Stimulated activated CD8-positive, alpha-beta memory T cell treated with anti-CD3 and anti-CD28 coated beads, Interleukin-2, amount 100 ng/mL, for 1 hour (primary cell): ENCODE measurements around the gene LMO4.

Source experiments
- DNase-seq, 2 donors: peaks; one replicate each; pipeline ENCODE4 v3.0.0-alpha.2; 2020; ENCODE audit warnings: low read depth in 2 of 2

LMO4 gene

DNA sequence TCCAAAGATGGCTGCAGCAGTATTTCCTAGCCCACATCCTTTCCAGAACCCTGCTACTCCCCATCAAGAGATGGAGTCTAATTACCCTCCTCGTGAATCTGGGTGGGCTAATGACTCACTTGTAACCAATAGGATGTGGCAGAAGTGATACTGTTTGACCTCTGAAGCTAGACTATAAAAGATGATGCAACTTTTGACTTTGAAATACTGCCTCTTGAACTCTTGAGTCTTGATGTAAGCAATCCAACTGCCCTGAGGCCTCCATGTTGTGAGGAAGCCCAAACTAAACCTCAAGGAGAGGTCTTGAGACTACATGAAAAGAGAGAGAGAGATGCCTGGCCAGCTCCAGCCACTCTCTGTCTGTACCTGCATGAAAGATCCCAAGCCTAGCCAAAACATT lies 29.5 kb downstream of the LMO4 start:
- no peak for DNase-seq

DNA sequence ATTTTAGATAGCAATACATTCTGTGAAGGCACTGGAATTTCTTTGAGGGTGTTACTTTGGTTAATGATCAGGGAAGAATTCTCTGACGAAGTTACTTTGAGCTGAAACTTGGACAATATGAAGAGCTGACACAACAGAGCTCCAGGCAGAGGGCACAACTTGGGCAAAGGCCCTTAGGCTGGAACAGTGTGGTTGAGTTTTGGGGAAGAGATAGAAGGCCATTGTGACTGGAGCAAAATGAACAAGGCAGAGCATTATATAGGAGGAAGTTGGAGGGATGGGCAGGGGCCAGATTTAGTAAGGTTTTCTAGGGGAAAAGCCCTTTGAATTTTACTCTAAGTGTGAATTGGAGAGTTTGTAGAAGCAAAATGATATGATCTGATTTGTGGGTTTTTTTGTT lies 30.9 kb downstream of the LMO4 start:
- DNase-seq, result no peak

DNA sequence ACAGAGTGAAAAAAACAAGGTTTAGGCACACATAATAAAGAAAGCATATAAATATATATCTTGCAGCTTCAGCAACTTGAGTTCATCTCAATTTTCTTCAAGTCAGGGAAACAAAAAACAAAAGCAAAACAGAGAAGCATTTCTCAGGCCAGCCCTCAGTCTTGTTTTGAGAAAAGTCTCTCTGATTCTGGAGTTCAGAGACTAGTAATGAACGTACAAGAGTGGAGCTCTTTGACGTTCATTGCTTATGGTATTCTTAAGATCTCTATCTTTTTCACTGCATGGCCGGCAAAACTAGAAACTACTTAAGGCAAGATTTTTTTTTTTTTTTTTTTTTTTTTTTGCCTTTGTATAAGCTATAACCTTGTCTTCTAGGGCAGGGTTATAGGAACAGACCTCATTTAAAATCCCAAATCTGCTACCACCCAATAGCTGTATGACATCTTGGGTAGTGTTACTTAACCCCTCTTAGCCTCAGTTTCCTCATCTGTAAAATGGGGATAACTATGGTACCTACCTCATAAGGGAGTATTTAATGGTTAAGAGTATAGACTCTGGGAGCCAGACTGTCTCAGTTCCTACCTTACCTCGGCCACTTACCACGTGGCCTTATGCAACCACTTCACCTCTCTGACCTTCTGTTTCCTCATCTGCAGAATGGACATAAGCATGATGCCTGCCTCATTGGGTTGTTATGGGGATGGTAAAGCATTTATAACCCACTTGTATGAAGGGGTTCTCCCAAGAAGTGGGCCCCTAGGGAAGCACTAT lies 33.6 kb downstream of the LMO4 start:
- no peak for DNase-seq

DNA sequence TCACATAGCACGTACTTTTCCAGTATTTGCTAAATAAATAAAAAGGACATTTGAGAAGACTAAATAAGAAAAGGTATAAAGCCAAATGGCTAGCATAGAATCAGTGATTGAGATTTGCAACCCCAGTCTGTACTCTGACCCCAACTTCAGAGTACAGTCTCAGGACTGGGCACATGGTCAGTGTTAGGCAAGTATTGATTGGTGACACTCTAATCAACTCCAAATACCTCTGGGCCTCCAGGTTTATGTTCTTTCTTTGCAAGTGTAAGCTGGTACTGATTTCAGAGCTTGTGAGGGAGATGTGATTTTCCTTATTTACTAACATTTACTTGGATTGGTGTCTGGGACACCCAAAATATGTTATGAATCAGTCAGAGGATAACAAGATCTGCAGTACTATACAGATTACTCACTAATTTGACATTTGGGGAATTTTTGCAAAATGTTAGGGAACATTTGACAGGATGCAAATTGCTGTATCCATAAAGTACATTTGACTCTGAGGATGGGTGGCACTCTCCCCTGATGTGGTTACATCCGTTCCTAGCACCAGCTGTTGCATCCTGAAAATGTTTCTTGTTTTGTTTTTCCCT lies 34.2 kb downstream of the LMO4 start:
- no peak for DNase-seq

DNA sequence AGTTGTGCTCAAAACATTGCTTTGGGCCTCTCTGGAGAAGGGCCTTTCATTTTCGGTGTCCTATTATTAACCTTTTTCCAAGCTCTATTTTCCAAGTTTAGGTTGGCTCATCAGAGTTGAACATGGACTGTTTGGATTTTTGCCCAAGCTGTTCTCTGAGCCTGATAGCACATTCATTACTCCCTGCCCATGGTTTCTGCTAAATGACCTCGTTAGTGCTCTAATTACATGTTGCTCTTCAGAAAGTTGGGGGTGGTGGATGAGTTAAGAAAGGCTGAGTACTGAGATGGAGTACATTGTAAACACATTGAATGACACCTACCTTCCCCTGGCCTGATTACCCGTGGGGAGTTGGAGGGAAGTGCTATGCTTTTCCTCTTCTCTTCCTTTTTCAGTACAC lies 38.9 kb downstream of the LMO4 start:
- DNase-seq, result no peak

DNA sequence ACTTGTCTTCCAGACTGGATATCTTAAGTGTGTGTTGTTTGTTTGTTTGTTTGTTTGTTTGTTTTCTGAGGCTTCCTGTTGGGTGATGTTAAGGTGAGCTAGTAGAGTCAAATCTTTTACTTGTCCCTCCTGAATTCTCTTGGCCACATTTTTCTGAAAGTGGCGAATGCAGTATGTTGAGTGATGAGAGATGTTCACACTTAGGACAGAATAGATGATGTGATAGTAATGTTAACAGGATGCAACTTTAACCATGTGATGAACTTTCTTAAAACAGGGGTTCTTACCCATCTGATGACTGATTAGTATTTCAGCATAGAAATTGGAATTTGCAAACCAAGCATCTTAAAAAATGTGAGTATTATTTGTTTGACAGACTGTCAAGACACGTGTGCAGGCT lies 40.2 kb downstream of the LMO4 start:
- DNase-seq, result no peak

DNA sequence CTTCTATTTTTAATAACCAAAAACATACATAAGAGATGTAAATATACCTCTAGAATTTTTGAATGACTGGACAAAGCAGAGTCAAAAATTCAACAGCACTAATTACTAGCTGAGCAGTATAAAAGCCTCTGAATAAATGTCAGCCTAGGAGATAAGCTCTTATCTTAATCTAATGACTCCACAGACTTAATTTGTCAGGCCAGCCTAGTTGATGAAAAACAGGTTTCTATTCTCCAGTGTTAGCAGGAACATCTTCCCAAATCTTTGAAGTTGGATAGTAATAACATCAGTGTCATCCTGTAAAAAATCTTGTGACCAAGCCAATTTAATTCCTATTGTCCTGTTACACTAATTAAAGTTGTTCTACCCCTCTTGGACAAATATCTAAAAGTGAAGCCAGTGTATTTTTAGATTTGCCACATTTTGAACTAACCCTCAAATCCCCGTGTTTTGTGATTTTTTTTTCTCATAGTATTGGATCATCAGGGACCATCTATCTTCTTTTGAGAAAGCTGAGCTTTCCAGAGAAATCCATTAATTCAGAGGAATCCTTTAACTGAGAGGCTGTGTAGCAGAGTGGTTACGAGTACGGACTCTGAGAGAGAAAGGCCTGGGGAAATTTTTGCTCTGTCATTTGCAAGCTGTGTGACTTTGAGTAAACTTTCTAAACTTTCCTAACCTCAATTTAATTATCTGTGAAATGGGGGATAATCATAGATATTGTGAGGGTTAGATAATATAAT lies 41.2 kb downstream of the LMO4 start:
- DNase-seq, result no peak

DNA sequence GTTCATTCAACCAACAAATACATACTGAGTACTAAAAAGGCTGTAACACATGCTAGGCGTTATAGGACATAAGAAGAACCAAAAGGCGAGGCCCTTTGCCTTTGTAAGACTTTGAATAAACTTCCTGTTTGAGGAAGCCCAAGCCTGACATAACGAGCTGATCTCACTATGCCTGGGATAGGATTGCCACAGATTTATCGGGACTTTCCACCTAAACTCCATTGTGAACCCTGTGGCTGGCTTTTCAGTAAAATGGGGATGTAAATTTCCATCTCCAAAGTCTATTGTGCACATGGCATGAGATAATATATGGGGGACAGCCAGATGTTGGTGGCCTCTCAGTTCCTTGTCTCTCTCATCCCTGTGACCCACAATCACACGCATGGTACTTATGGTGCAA lies 41.9 kb downstream of the LMO4 start:
- no peak for DNase-seq

DNA sequence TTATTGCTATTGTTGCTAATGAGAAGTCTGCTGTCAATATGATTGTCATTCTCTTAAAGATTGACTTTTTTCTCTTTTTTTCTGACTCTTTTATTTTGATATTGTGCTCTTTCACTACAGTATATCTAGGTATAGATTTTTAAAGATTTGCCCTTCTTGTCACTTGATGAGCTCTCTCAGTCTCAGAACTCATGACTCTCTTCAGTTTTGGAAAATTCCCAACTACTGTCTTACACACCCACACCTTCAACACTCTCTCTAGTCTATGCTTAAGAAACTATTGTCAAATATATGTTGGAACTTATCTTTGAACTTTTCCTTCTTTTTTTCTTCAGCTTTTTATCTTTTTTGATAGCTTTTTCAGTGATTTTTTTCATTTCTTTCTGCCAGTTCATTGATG lies 50.6 kb downstream of the LMO4 start:
- DNase-seq, result no peak

DNA sequence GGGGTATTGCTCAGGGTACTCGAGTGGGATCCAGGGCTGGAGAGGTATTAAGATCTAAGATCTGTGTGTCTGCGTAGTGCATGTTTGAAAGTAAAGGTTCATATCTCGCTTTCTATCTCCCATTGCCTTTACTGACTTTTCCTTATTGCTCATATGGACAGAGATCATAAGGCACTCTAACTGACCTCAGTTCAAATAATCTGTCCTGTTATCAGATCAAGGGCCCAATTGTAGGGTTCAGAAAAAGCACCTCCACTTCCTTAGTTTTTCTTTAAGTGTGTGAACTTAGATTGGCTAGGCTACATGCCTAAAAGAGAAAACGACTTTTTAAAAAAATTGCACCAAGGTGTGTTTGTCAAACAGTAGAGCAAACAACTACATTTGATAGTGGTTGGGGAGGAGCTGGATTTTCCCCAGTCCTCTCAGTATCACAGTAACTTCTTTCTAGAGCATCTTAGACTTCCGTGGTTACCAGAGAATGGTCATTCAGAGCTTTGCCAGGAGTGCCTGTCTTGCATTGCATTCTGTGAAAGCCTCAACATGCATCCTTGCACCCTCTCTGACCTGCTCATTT lies 57.6 kb downstream of the LMO4 start:
- no peak for DNase-seq

DNA sequence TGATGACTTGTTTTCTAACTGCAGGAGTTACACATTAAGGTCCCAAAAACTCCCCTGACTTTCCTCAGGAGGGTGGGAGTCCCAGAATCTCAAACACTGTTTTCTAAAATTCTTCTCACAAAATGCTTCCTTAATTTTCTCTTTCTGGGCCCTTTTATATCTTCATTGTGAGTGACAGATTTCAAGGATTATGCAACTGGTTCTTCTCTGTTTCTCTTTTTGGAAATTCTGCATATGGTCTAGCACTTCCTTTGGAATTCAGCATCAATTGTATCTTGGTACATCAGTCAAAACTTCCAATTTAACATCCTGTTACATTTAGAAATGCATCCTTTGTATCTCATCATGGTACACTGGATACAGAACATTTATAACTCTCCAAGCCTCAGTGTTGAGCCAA lies 59.7 kb downstream of the LMO4 start:
- DNase-seq, result no peak

DNA sequence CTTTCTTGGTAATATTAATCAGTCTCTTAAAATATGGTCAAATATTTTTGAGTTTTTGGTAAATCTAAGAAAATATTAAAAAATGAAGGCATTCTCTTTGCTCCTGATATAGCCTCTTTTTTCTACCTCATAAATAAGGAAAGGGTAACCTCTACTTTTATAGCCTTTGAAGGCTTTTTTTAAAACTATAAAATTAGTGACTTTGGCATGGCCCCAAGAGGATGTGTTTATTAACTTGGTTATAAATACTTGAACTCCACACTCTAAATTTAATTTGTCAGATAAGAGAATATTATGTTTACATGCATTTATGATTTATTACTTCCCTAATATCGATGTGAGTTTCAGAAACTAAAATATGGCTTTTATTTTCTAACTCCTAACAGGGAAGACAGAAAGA lies 60.3 kb downstream of the LMO4 start:
- no peak for DNase-seq

DNA sequence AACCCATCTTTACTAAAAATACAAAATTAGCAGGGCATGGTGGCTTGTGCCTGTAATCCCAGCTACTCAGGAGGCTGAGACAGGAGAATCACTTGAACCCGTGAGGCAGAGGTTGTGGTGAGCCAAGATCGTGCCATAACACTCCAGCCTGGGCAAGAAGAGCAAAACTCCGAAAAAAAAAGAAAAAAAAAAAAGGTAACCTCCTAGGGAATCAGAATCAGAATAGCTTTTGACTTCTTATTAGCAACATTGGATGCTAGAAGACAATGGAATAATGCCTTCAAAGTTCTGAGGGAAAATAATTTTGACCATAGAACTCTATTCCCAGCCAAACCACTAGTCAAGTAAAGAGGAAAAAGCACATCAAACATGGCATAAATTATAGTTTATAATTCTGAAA lies 60.9 kb downstream of the LMO4 start:
- DNase-seq, result no peak

DNA sequence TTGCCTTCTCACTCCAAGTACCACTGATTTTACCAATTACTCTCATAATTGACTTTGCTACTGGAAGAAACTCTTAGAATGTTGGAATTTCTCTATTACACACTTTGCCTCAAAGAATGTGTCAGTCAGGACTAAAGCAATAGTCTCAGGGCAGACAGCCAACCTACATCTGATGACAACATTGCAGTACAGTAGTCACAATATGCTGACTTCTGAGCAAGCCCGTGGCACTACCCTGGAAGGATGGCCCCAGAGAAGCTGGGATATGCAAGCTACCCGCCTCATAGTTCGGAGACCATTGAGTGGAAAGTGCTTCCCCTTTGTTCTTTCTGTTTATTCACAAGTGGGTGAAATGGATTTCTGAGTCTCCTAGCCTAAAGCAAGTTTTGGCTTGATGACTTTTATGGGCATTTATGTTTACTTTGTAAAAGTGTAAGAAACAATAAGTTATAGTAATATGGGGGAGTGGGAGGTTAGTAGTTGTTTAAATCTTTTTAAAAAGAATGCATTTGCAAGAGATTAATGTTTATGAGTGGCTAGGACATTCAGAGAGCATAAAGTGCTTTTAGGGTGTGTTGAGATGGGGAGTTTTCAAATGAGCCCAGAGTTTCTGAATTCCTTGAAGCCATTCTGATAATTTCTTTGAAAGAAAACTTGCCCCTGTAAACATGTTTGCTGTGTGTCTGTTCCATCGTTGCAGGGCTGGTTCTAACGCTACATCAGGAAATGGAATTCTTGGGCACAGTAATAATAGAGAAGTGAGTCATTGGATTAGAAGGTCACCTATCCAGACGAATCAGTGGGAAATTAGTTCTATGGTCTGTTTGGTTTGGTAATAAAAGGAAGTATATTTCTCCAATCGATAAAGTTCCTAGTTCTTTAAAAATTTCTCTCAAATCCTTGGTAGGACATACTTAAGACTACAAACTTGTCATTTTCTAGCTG lies 63.8 kb downstream of the LMO4 start:
- DNase-seq, result no peak

DNA sequence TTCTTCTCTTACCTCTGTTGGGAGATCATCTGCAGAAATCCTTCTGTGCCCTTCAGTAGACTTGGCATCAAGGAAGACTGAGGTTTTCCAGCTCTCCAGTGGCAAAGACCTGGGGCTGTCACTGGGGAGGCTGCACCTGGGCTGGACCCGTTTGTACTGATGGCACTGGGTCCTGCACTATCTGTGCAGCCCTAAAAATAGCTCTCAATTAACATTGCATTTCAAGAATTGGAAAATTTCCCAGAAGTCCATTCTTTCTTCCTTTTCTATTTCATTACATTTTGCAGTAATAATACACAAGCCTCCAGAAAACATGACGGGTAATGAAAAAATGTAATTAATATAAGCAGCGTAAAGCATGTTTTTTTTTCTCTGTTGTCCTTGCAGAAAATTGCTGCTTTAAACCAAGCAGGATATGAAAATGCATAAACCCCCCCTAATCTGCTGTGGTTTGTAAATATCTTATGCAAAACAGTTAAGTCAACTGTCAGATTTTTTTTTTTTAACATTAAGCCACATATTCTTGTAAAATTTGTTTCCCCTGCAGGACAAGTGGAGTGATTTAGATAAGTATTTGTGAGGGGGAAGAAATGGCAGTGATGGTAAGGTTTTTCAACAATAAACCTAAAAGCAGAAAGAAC lies 64.9 kb downstream of the LMO4 start:
- DNase-seq, result no peak

DNA sequence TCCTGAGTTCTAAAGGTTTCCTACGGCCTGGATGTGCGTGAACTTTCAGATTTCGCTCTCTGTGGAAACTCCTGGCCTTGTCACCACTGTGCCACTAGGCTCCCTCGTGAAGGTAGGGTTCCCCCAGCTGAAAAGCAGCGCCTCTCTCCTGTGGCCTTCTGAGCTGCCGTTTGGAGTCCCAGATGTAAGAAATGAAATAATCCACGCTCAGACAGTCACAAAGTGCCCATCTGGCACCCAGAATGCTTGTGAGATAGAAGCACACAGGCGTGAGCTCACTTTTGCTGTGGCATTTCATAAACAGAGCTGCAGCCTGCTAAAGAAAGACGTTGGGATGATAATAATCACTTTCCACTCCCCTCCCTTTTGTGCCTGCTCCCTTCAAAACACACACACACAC lies 65.8 kb downstream of the LMO4 start:
- no peak for DNase-seq

DNA sequence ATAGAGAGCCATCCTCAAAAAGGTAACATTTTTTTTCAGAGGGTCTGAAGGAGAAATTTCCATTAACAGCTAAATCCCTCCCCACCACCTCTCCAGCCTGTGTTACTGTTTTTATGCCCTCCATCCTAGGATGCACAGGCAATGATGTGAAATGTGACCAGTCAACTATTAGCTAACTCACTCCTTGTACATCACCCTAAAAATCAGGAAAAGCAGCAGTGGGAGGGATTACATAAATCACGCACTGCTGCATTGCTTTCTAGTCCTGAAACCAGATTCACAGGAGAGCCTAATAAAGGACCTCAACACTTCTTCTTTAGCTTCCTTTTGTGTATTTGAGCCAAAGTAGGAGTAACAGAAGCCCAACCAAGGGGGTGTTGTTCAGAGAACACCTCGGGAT lies 66.3 kb downstream of the LMO4 start:
- no peak for DNase-seq
